ENCODE data around the gene PLEKHA3.
A peak's percentile ranks its signal among the peaks of the same experiment; 100 is the strongest.
"Not testable (repeated sequence)": the region's sequence is repeated elsewhere in the genome, so short reads cannot be mapped to it uniquely, and the experiment has no call there.

Gene PLEKHA3

GRCh38 chr2:178480227-178481181 is at the start of gene PLEKHA3:
PLEKHA3 (plus strand) TSS chr2:178480457; CDS start chr2:178480870, 413 bp downstream.
- peak; percentile 39; the same call in 1 of the 2 replicates for TF ChIP-seq POLR2A (IDR thresholded peaks at IDR 0.05; ENCODE audit: low read depth, low read length)
- DNase-seq (ENCODE audit: insufficient read length, low spot score) = peak; percentile 91
- peak; percentile 81 for FAIRE-seq

GRCh38 chr2:178436662-178437061 is 43.6 kb upstream of the PLEKHA3 start:
- DNase-seq (ENCODE audit: insufficient read length, low spot score) (no peak), FAIRE-seq (no peak)
- TF ChIP-seq POLR2A (IDR thresholded peaks at IDR 0.05; ENCODE audit: low read depth, low read length) = no peak

GRCh38 chr2:178441426-178441825 is 38.8 kb upstream of the PLEKHA3 start:
- TF ChIP-seq POLR2A (IDR thresholded peaks at IDR 0.05; ENCODE audit: low read depth, low read length) = no peak
- DNase-seq (ENCODE audit: insufficient read length, low spot score) = no peak
- FAIRE-seq = no peak

- no peak for TF ChIP-seq POLR2A (IDR thresholded peaks at IDR 0.05; ENCODE audit: low read depth, low read length)
- no peak for DNase-seq (ENCODE audit: insufficient read length, low spot score)
- FAIRE-seq = no peak
Observed at GRCh38 chr2:178448968-178449661, 31.1 kb upstream of the PLEKHA3 start.

- FAIRE-seq (no peak), DNase-seq (ENCODE audit: insufficient read length, low spot score) (no peak)
- TF ChIP-seq POLR2A (IDR thresholded peaks at IDR 0.05; ENCODE audit: low read depth, low read length) = no peak
Observed at GRCh38 chr2:178449700-178450523, 30.3 kb upstream of the PLEKHA3 start.

GRCh38 chr2:178450524-178450773 is 29.8 kb upstream of the PLEKHA3 start:
- TF ChIP-seq POLR2A (IDR thresholded peaks at IDR 0.05; ENCODE audit: low read depth, low read length) = no peak
- peak; percentile 75 for DNase-seq (ENCODE audit: insufficient read length, low spot score)
- FAIRE-seq = no peak

GRCh38 chr2:178450774-178451525 is 29.3 kb upstream of the PLEKHA3 start, which contains the start of the genes PJVK and PRKRA:
PJVK (plus strand) TSS chr2:178451378; CDS start chr2:178453410, 2,032 bp downstream.
PRKRA (minus strand) TSS chr2:178451175; CDS start chr2:178451030, 145 bp downstream.
- peak; percentile 90 for DNase-seq (ENCODE audit: insufficient read length, low spot score)
- TF ChIP-seq POLR2A (IDR thresholded peaks at IDR 0.05; ENCODE audit: low read depth, low read length) = peak; percentile 94
- peak; percentile 85 for FAIRE-seq

- FAIRE-seq (no peak), DNase-seq (ENCODE audit: insufficient read length, low spot score) (no peak)
- TF ChIP-seq POLR2A (IDR thresholded peaks at IDR 0.05; ENCODE audit: low read depth, low read length) = no peak
Observed at GRCh38 chr2:178452334-178452733, 27.9 kb upstream of the PLEKHA3 start.

- no peak for DNase-seq (ENCODE audit: insufficient read length, low spot score)
- TF ChIP-seq POLR2A (IDR thresholded peaks at IDR 0.05; ENCODE audit: low read depth, low read length) = no peak
- FAIRE-seq = no peak
Observed at GRCh38 chr2:178452870-178453269, 27.4 kb upstream of the PLEKHA3 start.

GRCh38 chr2:178455947-178456346 is 24.3 kb upstream of the PLEKHA3 start:
- no peak for FAIRE-seq
- DNase-seq (ENCODE audit: insufficient read length, low spot score) = no peak
- no peak for TF ChIP-seq POLR2A (IDR thresholded peaks at IDR 0.05; ENCODE audit: low read depth, low read length)

- FAIRE-seq = no peak
- TF ChIP-seq POLR2A (IDR thresholded peaks at IDR 0.05; ENCODE audit: low read depth, low read length) = no peak
- no peak for DNase-seq (ENCODE audit: insufficient read length, low spot score)
Observed at GRCh38 chr2:178457390-178457886, 22.8 kb upstream of the PLEKHA3 start.

GRCh38 chr2:178469219-178469849 is 10.9 kb upstream of the PLEKHA3 start:
- no peak for DNase-seq (ENCODE audit: insufficient read length, low spot score)
- FAIRE-seq = no peak
- TF ChIP-seq POLR2A (IDR thresholded peaks at IDR 0.05; ENCODE audit: low read depth, low read length) = no peak

- not testable (repeated sequence) for FAIRE-seq; DNase-seq (ENCODE audit: insufficient read length, low spot score)
Observed at GRCh38 chr2:178471313-178471712, 8.9 kb upstream of the PLEKHA3 start.

Measured in H54 (cell line).